Measurements from ENCODE around the gene EVA1A.

GRCh38 chr2:75523313-75524275 lies 37.1 kb downstream of the EVA1A start:
- TF ChIP-seq CTCF (tag by site-specific recombination; IDR thresholded peaks at IDR 0.05) (no peak), PBX3 (CRISPR knock-in tag; IDR thresholded peaks at IDR 0.05) (no peak), ZNF37A (tag by site-specific recombination; IDR thresholded peaks at IDR 0.05) (no peak)
